HG03196 (cell line): ENCODE data around the gene ALG3.

Experiments
- ATAC-seq: cut with Tn5 transposase; IDR thresholded peaks from one replicate; pipeline ENCODE4 v1.9.1; 2021; ENCODE audit not compliant: unreplicated experiment

Gene ALG3

DNA sequence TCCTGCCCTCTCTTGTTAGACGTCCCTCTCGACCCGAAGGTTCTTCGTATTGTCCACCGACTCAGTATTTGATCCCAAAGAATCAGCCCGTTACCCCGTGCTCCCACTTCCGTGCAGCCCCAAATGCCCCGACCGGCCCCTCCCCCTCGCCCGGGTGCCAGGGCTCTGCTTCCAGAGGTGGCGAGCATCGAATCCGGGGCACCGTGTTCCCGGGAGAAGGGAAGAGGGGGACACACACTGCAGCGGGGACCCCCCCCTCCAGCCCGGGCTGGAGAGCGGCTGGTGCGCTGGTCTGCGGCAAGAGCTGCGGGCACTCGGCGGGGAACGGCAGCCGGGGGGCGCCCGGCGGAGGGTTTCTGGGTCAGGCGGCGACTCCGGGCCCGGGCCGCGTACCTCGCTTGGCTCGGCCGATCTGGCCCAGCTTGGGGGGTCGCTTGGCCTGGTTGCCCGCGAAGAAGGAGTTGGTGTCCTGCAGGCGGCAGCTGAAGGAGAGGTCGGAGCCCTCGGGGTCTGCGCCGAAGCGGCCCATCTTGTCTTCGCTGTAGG lies 12.0 kb upstream of the ALG3 start:
- ATAC-seq: no peak

DNA sequence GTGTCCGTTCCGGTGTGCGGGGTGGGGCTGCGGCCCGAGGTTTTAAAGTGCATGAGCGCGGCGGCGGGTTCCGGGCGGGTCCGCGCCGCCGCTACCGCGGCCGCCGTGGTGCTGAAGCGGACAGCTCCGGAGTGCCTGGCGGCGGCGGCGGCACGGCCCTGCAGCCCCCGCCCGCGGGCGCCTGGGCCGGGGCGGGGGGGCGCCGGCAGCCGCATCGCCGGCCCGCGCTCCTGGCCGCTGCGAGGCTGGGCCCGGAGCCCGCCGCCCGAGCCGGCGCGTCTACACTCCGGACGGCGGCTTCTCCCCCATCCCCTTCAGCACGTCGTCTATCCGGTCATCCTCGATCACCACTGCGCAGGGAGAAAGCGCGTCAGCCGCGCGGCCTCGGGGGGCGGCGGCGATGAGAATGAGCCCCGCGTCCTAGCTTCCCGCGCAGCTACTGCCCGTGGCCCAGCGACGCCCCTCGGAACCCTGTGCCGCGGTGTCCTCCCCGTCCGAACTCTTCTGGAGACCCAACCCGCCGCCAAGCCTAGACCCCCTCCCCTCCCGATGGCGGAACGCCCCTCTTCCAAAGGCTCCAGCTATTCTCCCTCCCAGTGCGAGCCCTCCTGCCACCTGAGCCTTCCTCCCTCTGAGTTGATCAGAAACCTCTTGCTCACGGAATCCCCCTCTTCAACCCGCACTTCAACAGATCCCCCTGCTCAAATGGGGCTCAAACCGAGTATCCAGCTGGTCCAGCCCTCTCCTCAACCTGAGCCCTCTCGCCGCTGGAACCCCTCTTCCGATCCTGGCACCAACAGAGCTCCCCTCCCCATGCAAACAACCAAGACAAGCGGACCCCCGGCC lies 11.3 kb upstream of the ALG3 start:
- ATAC-seq: no peak

DNA sequence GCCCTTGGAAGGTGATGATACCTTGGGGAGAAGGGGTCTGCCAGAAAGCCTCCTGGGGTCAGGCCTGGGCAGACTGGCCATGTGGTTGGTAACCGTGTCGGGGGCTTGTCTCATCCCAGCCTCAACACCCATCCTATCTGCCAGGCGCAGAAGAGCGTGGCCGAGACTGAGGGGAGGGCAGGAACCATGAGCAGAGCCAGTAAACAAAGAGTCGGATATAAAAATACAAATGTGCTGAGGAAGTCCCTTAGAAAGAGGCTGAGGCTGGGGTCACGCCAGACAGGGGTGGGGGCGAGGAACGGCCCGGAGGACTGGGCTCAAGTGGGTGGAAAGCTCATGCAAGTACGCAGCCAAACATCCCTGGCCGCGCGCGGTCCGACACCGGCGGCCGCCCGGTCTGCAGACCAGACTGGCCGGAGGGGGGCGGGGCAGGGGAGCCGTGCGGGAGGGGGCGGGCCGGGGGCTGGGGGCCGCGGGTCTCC lies 10.7 kb upstream of the ALG3 start:
- ATAC-seq: no peak

DNA sequence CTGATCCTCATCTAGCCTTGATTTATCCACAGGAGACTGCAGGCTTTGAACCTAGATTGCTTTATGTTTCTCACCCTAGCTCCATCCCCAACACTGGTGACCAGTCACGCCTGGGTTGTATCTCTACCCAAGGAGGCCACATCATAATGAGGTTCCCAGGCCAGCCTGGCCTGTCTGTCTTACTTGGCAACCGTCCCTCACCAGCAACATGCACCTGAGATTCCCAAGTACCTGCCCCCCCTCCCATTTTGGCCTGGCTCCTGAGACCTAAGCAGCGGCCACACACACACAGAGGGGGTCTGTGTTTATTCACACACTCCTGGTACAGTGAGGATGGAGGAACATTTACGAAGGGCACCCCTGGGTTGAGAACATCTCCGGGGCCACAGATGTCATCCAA lies 10.2 kb upstream of the ALG3 start:
- no peak for ATAC-seq

DNA sequence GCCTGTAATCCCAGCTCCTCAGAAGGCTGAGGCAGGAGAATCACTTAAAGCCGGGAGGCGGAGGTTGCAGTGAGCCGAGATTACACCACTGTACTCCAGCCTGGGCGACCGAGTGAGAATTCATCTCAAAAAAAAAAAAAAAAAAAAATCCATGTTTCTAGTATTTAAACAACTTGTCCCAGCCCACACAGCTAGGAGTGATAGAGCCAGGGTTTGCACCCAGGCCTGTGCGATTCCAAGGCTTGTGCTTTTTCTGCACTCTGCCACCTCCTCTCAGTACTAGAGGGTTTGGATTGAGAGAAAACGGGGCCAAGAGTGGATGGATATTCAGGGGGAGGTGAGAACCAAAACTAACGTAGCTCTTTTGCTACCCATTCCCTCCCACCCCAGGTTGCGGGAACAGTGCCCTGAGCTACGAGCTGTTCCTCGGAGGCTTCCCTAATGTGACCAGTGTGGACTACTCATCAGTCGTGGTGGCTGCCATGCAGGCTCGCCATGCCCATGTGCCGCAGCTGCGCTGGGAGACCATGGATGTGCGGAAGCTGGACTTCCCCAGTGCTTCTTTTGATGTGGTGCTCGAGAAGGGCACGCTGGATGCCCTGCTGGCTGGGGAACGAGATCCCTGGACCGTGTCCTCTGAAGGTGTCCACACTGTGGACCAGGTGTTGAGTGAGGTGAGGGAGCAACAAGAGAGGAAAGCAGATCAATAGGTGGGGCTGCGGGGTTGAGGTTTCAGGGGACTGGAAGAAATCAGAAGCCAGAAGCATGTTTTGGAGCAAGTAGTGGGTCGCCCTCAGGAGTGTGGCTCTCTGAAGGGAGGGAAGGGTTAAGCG lies 8.5 kb upstream of the ALG3 start:
- no peak for ATAC-seq

DNA sequence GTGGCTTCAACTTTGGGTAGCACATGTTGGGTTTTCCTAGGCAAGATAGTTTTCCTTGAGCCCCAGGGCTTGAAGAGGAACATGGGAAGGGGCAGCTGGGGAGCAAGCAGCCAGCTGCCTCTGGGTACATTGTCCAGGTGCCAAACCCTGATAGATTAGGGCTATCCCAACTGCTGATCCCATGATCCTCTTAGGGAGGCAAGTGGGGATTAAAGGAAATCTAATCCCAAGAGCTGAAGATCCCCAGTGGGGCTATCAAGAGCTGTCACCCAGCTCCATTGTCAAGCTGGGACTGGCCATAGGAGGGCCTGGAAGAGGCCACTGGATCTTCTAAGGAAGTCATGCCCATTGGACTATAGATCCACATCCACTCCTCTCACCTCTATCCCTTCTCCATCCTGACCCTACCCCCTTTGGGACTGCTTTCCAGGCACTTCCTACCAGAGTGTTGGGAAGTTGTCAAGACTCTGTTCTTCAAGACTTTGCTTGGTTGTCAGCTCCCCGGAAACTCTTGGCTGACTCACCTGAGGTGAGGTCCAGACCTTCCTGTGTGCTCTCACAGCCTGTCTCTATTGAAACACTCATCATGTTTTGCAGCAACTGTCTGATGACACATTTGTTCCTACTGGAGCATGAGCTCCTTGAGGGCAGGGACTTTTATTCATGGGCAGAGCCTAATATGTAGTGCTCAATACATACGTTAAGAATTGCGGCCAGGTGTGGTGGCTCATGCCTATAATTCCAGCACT lies 6.7 kb upstream of the ALG3 start:
- no peak for ATAC-seq

DNA sequence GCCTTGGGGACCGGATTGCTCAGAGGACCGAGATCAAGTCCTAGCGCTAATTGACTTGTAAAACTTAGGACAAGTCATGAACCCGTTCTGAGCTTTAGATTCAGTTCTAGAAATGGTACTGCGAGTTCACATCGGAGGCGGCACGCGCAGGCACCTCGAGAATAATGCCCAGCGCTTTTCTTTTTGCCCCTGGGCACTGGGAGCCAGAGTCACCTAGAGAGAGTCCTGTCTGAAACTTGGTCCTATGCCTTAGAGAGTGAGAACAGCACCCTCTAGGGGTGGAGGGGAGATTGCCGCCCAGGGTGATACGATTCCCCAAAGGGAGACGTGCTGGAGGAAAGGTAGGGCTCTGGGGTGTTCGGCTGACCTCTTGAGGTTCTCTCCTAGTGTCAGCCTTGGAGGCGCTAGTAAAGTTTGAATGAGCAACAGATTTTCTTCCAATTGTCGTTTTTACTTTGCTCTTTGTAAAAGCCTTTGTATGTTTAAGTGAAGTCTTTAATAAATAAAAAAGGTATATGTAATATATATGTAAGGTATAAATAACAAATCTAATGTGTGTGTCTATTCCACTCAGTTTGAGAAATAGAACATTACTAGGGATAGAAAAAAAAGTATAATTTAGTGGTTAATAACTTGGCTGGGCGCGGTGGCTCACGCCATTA lies 1.5 kb upstream of the ALG3 start:
- peak; percentile 66 for ATAC-seq

DNA sequence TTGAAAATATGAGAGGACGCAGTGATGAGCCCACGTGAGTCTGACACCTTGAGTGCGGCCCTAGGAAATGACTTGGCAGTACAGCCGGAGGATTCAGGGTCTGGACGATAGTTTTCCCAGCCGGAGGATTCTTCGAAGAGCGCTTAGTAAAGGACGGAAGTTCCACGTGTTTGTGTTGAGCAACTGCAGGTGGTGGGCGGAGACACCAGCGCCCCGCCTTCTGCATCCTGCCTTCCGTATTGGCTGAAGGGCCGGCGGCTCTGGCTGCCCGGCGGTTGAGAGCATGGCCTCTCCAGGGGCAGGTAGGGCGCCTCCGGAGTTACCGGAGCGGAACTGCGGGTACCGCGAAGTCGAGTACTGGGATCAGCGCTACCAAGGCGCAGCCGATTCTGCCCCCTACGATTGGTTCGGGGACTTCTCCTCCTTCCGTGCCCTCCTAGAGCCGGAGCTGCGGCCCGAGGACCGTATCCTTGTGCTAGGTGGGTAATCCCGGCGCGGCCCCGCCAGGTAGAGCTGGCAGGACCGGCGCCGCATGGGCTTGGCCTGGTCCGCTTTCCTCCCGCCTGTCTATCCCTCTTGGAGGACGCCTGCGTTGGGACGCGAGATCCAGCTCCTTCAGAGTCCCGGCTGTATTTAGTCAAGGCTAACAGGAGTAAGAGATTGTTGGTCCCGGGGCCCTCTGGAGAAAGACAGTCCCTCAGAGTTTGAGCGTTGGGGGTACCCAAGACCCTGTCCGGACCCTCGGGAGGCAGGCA lies 827 bp upstream of the ALG3 start, which contains the start of gene EEF1AKMT4:
TSS of gene EEF1AKMT4 (plus strand) at position 261 of the 755 bp plus-strand sequence. CDS start at position 284, 23 bp downstream.
- ATAC-seq: peak; percentile 88

DNA sequence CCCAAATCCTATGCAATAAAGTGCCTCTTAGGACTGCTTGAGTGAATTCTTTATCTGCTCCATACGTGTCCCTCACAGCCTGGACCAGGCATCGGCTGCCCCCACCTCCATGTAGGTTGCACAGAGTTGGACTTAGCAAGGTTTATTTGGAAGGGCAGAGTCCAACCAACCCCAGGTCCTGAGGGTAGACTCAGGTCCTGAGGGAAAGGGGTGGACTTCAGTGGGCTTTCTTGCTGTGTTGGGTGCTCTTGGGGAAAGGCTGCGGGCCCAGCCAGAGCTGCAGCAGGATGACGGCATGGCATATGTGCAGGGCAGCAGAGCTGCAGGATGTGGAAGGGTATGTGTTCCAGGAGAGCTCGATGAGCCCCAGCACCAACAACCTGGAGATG lies 6.5 kb downstream of the ALG3 start:
- no peak for ATAC-seq

DNA sequence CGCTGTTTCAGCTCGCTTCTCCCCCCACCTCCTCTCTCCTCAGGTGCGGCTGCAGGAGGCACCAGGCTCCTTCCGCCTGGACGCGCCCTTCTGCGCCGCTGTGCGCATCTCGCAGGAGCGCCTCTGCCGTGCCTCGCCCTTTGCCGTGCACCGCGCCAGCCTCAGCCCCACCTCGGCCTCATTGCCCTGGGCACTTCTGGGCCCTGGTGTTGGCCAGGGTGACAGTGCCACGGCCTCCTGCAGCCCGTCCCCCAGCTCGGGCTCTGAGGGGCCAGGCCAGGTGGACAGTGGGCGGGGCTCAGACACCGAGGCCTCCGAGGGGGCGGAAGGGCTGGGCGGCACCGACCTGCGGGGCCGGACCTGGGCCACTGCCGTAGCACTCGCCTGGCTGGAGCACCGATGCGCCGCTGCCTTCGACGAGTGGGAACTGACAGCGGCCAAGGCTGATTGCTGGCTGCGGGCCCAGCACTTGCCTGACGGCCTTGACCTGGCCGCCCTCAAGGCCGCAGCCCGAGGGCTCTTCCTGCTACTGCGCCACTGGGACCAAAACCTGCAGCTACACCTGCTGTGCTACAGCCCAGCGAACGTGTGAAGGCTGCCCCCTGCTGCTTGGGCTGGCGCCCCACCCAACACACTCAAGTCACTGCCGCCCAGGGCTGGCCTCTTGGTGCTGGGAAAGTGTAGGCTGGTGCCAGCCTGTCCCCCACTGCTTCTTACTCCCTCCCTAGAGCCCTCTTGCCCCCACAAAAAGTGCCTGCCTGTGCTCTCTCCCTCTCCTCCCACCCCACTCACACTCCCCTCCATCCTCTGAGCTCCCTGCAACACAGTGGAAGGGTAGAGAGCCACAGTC lies 7.1 kb downstream of the ALG3 start:
- no peak for ATAC-seq

DNA sequence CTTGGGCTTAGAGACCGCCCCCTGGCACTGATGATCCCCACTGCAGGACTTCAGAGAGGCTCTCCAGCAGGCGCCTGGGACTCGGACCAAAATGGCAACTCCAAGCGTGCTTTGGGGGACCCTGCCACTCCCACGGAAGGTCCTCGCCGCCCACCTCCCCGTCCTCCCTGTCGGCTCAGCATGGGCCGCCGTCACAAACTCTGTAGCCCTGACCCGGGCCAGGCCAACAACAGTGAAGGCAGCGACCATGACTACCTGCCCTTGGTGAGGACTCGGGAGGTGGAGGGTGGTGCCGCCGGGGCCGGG lies 7.7 kb downstream of the ALG3 start:
- no peak for ATAC-seq

DNA sequence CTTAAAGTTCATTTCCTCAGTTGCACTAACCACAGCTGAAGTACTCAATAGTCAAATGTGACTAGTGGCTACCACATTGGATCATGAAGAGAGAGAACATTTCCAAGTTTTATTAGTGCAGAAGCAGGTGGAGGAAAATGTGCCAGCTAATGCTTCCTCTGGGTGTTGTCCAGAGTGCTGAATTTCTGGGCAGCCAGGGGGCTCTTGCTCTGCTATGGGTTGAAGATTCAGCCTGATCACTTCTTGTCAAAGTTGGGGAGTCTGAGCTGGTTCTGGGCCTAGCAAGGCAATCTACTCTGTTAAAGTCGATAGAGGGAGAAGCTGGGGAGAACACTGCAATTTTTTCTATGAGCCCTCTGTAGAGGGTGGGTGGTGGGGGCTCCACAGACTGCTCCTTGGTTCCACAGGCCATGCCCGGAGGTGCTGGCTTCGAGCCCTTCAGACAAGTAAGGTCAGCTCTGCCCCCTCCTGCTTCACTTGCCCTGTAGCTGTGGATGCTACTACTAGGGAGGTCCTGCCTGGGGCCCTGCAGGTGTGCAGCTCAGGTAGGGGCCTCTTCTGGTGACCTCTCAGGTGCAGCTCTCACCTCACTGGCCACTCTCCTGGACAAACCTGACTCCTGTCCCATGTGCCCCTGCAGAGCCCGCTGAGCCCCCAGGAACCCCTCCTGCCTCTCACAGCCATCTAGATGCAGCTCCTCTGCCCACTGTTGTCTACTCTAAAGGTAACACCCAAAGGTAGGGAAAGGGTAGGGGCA lies 8.2 kb downstream of the ALG3 start:
- no peak for ATAC-seq

DNA sequence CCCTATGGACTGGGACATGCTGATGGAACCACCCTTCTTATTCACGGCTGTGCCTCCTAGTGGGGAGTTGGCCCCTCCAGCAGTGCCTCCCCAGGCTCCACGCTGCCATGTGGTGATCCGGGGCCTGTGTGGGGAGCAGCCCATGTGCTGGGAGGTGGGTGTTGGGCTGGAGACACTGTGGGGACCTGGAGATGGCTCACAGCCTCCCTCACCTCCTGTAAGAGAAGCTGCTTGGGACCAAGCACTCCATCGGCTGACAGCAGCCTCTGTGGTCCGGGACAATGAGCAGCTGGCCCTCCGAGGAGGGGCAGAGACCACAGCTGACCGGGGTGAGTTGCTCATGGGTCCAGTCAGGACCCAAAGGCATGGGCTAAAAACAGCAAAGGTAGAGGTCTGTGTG lies 9.1 kb downstream of the ALG3 start:
- no peak for ATAC-seq

DNA sequence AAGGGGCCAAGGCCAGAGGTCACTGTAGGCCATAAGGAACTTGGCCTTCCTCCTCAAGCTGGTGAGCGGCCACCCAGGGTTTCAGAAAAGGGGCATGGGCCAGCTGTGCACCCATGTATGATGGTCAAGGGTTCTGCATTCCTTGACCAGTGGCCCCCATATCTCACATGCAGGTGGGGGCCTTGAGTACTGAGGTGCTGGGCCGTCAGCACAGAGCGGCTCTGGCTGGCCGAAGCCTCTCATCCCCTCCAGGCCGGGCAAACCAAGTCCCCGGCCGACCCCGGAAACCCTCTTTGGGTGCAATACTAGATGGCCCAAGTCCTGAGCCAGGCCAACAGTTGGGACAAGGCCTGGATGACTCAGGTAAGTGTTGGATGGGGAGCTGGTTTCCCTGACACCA lies 9.5 kb downstream of the ALG3 start:
- no peak for ATAC-seq

DNA sequence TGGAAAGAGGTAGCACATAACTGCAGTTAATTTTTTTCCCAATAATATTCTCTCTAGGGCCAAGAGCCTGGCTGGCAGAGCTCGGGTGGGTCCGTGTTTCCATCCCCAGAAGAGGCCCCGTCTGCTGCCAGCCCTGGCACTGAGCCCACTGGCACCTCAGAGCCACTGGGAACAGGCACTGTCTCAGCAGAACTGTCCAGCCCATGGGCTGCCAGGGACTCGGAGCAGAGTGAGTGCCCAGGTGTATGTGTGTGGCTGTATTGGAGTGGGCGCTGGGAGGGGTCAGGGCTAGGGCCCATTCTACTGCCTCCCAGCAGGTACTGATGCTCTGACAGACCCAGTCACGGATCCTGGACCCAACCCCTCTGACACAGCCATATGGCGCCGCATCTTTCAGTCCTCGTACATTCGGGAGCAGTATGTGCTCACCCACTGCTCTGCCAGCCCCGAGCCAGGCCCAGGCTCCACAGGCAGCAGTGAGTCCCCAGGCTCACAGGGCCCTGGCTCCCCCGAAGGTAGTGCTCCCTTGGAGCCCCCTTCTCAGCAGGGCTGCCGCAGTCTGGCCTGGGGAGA lies 10.4 kb downstream of the ALG3 start:
- ATAC-seq: no peak

DNA sequence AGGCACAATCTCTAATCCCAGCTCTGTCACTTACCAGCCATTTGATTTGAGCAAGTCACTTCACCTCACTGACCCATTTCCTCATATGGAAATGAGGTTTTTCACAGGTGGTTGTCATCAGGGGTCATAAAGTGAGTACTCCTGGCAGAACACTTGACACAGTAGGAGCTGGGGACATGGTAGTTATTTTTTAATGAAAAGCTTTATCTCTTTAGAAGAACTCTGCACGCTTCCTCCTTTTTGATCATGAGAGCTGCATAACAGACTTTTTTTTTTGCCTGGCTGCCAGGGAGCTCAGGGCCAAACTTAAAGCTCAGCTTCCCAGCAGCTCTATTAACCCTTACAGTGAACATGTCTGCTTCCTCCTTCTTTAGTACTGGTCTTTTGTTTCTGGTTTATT lies 11.0 kb downstream of the ALG3 start:
- no peak for ATAC-seq

DNA sequence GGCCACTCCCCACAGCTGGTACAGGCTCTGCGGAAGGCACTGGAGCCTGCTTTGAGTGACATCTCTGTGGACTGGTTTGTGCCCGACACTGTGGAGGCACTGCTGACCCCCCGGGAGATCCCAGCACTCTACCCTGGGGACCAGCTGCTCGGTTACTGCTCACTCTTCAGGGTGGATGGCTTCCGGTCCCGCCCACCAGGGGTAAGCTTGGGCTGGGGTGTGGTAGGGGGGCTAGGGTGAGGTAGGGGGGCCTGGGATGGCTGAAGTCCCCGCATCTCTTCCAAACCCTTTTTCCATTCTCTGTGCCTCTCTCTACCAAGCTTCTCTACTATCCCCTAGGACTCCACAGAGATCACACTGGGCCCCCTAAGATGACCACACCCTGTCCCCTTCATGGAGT lies 11.6 kb downstream of the ALG3 start:
- ATAC-seq: no peak

DNA sequence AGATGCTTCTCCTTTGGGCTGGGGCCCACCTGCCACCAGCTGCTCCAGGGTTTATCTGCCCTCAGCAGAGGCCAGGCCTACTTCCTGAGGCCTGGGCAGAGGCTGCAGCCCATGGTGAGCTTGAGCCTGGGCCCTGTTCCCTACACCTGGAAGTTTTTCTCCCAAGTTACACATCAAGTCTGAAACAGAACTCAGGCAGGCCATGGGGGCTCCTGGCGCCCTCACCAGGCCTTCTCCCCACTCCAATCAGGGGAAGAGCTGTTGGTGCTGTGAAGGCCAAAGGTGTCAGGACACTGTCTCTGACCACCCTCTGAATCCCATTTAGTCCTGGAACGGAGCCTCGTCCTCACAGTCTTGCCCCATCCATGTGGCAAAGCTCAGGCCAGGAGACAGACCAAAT lies 12.1 kb downstream of the ALG3 start:
- ATAC-seq: no peak
